Measurements from ENCODE around the gene FGD6. TPM values are rescaled to one million over a fixed set of nuclear protein-coding genes. Genes with fewer than 3 reads are reported as not detected.
"Not testable (repeated sequence)": the region's sequence is repeated elsewhere in the genome, so short reads cannot be mapped to it uniquely, and the experiment has no call there.

The FGD6 gene
- total and polyA plus RNA-seq, 8 donors, result 1.4 to 24.3 (median 9.2) TPM

DNA sequence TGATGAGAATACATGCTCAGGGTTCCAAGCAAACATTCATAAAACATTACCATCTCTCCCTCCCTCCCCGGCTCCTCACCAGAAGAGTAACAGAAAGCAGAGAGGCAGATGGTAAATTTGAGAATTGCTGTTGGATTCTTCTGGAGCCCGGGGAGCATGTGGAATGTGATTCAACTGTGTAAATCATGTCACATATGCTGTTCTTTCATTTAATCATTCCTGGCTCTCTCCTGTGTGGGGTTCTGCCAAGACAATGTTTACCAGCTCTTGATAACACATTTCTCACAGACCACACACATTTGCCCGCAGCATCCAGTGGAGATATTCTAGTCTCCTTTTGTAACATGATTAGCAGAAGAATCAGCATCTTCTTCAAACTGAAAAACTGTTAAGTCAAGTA, 120.4 kb downstream of the FGD6 start:
- H3K27me3 ChIP-seq, result no peaks in the 10 kb centered on the region
- peak; percentile 96 to 97 (median 96) for ATAC-seq
- intact Hi-C loops (cut with DNase I), result no loop called here
- H3K4me1 ChIP-seq, result peaks cover 9 to 13% (median 13%) of the 10 kb centered on the region in 3 donors
- FAIRE-seq, result no peak
- H3K4me3 ChIP-seq, result no peak overlapping the region
- 6 to 14% methylated on average over 3 of the region's 3 CpGs for WGBS, 2 donors
- H3K9me3 ChIP-seq, result no peaks in the 10 kb centered on the region
- DNase-seq, result peak in 3 of 6 donors; percentile 52 to 54 (median 52)
- peak overlapping the region in 2 of 4 donors; percentile 25 to 29 for H3K27ac ChIP-seq
- peaks cover 0 to 9% (median 0%) of the 10 kb centered on the region in 3 donors for H3K36me3 ChIP-seq
- TF ChIP-seq, protein P1, sequence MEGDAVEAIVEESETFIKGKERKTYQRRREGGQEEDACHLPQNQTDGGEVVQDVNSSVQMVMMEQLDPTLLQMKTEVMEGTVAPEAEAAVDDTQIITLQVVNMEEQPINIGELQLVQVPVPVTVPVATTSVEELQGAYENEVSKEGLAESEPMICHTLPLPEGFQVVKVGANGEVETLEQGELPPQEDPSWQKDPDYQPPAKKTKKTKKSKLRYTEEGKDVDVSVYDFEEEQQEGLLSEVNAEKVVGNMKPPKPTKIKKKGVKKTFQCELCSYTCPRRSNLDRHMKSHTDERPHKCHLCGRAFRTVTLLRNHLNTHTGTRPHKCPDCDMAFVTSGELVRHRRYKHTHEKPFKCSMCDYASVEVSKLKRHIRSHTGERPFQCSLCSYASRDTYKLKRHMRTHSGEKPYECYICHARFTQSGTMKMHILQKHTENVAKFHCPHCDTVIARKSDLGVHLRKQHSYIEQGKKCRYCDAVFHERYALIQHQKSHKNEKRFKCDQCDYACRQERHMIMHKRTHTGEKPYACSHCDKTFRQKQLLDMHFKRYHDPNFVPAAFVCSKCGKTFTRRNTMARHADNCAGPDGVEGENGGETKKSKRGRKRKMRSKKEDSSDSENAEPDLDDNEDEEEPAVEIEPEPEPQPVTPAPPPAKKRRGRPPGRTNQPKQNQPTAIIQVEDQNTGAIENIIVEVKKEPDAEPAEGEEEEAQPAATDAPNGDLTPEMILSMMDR (IDR thresholded peaks at IDR 0.05), result no peak

- WGBS, 2 donors, result 30 to 39% methylated on average over 2 of the region's 2 CpGs
- TF ChIP-seq, protein P1 (IDR thresholded peaks at IDR 0.05), result no peak
- H3K27me3 ChIP-seq, result no peaks in the 10 kb centered on the region
- DNase-seq (no peak), FAIRE-seq (no peak), ATAC-seq (peak in 1 of 4 donors; percentile 6)
- intact Hi-C loops (cut with DNase I), result no loop called here
- no peak overlapping the region for H3K4me3 ChIP-seq
- peaks cover 9 to 13% (median 13%) of the 10 kb centered on the region in 3 donors for H3K4me1 ChIP-seq
- no peaks in the 10 kb centered on the region for H3K9me3 ChIP-seq
- H3K36me3 ChIP-seq, result peaks cover 0 to 11% (median 0%) of the 10 kb centered on the region in 3 donors
- peak overlapping the region in 2 of 4 donors; percentile 25 to 29 for H3K27ac ChIP-seq
Observed at GRCh38 chr12:95096378-95096777, 120.9 kb downstream of the FGD6 start.

GRCh38 chr12:95095866-95096265, 121.4 kb downstream of the FGD6 start:
- intact Hi-C loops (cut with DNase I); H3K27me3 ChIP-seq; ATAC-seq; FAIRE-seq; H3K4me3 ChIP-seq; DNase-seq; H3K9me3 ChIP-seq; H3K27ac ChIP-seq: not testable (repeated sequence)
- Histone ChIP-seq H3K36me3 (peaks cover 0 to 11% (median 0%) of the 10 kb centered on the region in 3 donors), H3K4me1 (peaks cover 9 to 13% (median 13%) of the 10 kb centered on the region in 3 donors)
- 90 to 98% methylated on average over 2 of the region's 2 CpGs for WGBS, 2 donors

- no peak for FAIRE-seq
- intact Hi-C loops (cut with DNase I), result no loop called here
- TF ChIP-seq, protein P1 (IDR thresholded peaks at IDR 0.05), result no peak
Observed at GRCh38 chr12:95089462-95089861, 127.8 kb downstream of the FGD6 start.

GRCh38 chr12:95088379-95088778, 128.9 kb downstream of the FGD6 start:
- Histone ChIP-seq H3K9me3 (no peaks in the 10 kb centered on the region), H3K36me3 (peaks cover 0 to 11% (median 0%) of the 10 kb centered on the region in 3 donors), H3K27me3 (no peaks in the 10 kb centered on the region), H3K4me3 (no peak overlapping the region), H3K27ac (no peak overlapping the region), H3K4me1 (peaks cover 5 to 13% (median 7%) of the 10 kb centered on the region in 3 donors)
- DNase-seq, result no peak
- WGBS, 2 donors, result 91 to 92% methylated on average over 3 of the region's 3 CpGs
- TF ChIP-seq, protein P1 (IDR thresholded peaks at IDR 0.05), result no peak
- intact Hi-C loops (cut with DNase I), result no loop called here
- FAIRE-seq, result no peak
- no peak for ATAC-seq

More at GRCh38 chr12:95089462-95089861, 127.8 kb downstream of the FGD6 start:
- Histone ChIP-seq H3K36me3 (peaks cover 0 to 11% (median 0%) of the 10 kb centered on the region in 3 donors), H3K27me3 (no peaks in the 10 kb centered on the region), H3K4me1 (peaks cover 0 to 3% (median under 1%) of the 10 kb centered on the region in 3 donors), H3K27ac (no peak overlapping the region), H3K4me3 (no peak overlapping the region), H3K9me3 (no peaks in the 10 kb centered on the region)
- 82 to 85% methylated on average over 1 of the region's 1 CpG for WGBS, 2 donors
- ATAC-seq, result no peak
- DNase-seq, result no peak

All from pancreas (tissue), 10 donors.